ENCODE results near the gene NLGN4X. TPM values are rescaled to one million over a fixed set of nuclear protein-coding genes. Genes with fewer than 3 reads are reported as not detected.

The NLGN4X gene
- total and polyA plus RNA-seq, 4 donors = 0.24 to 5.0 (median 0.86) TPM

DNA sequence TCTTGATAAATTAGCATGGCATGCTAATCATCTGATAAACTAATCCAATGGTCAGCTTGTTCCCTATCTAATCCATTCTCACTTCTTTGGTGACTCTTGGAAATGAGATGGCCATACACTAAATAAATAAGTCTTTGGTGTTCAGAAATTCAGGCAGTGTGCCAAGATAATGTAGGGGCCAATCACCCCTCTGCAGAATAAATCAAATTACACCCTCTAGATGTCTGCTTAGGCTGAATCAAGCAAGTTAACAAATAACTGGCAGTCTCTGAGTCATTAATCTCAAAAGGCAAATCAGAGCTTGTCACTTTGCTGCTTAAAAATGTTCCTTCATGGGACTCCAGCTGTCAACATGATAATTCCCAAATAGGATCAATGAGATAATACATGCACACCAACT lies 97.4 kb downstream of the NLGN4X start:
- peaks cover 0 to 23% (median 0%) of the 10 kb centered on the region in 3 donors for H3K27me3 ChIP-seq (ENCODE audit: control insufficient read depth in 3 of 3, insufficient read depth in 3 of 3, low read length in 2 of 3)
- no peak overlapping the region for H3K4me3 ChIP-seq
- no peak for DNase-seq
- TF ChIP-seq, protein P1, sequence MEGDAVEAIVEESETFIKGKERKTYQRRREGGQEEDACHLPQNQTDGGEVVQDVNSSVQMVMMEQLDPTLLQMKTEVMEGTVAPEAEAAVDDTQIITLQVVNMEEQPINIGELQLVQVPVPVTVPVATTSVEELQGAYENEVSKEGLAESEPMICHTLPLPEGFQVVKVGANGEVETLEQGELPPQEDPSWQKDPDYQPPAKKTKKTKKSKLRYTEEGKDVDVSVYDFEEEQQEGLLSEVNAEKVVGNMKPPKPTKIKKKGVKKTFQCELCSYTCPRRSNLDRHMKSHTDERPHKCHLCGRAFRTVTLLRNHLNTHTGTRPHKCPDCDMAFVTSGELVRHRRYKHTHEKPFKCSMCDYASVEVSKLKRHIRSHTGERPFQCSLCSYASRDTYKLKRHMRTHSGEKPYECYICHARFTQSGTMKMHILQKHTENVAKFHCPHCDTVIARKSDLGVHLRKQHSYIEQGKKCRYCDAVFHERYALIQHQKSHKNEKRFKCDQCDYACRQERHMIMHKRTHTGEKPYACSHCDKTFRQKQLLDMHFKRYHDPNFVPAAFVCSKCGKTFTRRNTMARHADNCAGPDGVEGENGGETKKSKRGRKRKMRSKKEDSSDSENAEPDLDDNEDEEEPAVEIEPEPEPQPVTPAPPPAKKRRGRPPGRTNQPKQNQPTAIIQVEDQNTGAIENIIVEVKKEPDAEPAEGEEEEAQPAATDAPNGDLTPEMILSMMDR (IDR thresholded peaks at IDR 0.05; ENCODE audit: control extremely low read depth, extremely low read depth) = no peak
- H3K4me1 ChIP-seq (ENCODE audit: control insufficient read depth in 5 of 5, insufficient read depth in 5 of 5, low read length in 5 of 5) = no peaks in the 10 kb centered on the region
- no peak overlapping the region for H3K9ac ChIP-seq (ENCODE audit: insufficient read depth in 1 of 2, low read length in 2 of 2)
- ATAC-seq (ENCODE audit: insufficient read depth, low FRiP score) = no peak
- no peak overlapping the region for H3K27ac ChIP-seq (ENCODE audit: low read depth in 1 of 2, low read length in 1 of 2)
- H3K9me3 ChIP-seq (ENCODE audit: control insufficient read depth in 4 of 4, insufficient read depth in 3 of 4, low read length in 3 of 4) = peaks cover 0 to 2% (median under 1%) of the 10 kb centered on the region in 4 donors
- no peaks in the 10 kb centered on the region for H3K36me3 ChIP-seq (ENCODE audit: control insufficient read depth in 4 of 4, insufficient read depth in 4 of 4, low read length in 4 of 4)

DNA sequence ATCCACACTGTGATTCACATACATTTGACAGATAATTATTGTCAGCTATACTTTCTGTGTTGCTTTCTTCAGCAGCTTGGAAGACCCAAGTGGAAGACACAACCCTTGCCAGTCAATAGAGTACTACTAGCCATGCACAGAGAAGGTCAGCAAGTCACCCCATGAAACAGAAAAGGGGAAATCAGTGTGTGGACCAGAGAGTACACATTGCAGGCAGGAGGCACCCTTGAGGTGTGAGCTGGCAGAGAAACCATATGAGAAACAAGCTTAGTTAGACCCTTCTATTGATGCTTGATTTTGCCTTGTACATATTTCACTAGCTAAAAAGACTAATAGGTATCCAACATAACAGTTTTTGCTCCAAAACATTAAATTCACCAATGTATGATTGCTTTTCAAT lies 99.5 kb downstream of the NLGN4X start:
- ATAC-seq (ENCODE audit: insufficient read depth, low FRiP score) (no peak), DNase-seq (no peak)
- H3K9ac ChIP-seq (ENCODE audit: insufficient read depth in 1 of 2, low read length in 2 of 2) = no peak overlapping the region
- H3K27ac ChIP-seq (ENCODE audit: low read depth in 1 of 2, low read length in 1 of 2) = no peak overlapping the region
- H3K36me3 ChIP-seq (ENCODE audit: control insufficient read depth in 4 of 4, insufficient read depth in 4 of 4, low read length in 4 of 4) = no peaks in the 10 kb centered on the region
- TF ChIP-seq, protein P1 (IDR thresholded peaks at IDR 0.05; ENCODE audit: control extremely low read depth, extremely low read depth) = no peak
- H3K9me3 ChIP-seq (ENCODE audit: control insufficient read depth in 4 of 4, insufficient read depth in 3 of 4, low read length in 3 of 4) = peaks cover 0 to 2% (median 0%) of the 10 kb centered on the region in 4 donors
- no peak overlapping the region for H3K4me3 ChIP-seq
- H3K4me1 ChIP-seq (ENCODE audit: control insufficient read depth in 5 of 5, insufficient read depth in 5 of 5, low read length in 5 of 5) = no peaks in the 10 kb centered on the region
- H3K27me3 ChIP-seq (ENCODE audit: control insufficient read depth in 3 of 3, insufficient read depth in 3 of 3, low read length in 2 of 3) = peaks cover 0 to 22% (median 0%) of the 10 kb centered on the region in 3 donors

DNA sequence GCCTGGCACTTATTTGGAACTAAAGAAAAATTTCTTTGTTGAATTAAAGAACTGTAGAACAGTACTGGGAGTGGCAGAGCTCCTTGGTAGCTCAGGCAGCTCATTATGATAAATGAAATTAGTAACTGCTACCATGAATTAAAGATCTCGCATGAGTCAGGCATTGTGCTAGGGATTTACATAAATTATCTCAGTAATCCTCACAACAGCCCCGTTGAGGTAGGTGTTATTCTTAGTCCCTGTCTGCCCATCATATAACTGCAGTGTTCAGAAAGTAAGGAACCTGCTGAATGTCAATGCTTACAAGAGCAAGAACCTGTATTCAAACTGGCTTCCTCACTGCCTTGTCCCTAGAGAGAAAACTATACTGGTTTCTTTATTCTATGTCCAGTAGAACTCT lies 108.3 kb downstream of the NLGN4X start:
- Histone ChIP-seq H3K4me3 (no peak overlapping the region), H3K36me3 (ENCODE audit: control insufficient read depth in 4 of 4, insufficient read depth in 4 of 4, low read length in 4 of 4) (no peaks in the 10 kb centered on the region), H3K9me3 (ENCODE audit: control insufficient read depth in 4 of 4, insufficient read depth in 3 of 4, low read length in 3 of 4) (peaks cover 0 to 1% (median 0%) of the 10 kb centered on the region in 4 donors), H3K27me3 (ENCODE audit: control insufficient read depth in 3 of 3, insufficient read depth in 3 of 3, low read length in 2 of 3) (peaks cover 0 to 24% (median 9%) of the 10 kb centered on the region in 3 donors), H3K4me1 (ENCODE audit: control insufficient read depth in 5 of 5, insufficient read depth in 5 of 5, low read length in 5 of 5) (no peaks in the 10 kb centered on the region), H3K9ac (ENCODE audit: insufficient read depth in 1 of 2, low read length in 2 of 2) (no peak overlapping the region), H3K27ac (ENCODE audit: low read depth in 1 of 2, low read length in 1 of 2) (no peak overlapping the region)
- DNase-seq (no peak), ATAC-seq (ENCODE audit: insufficient read depth, low FRiP score) (no peak)
- TF ChIP-seq, protein P1 (IDR thresholded peaks at IDR 0.05; ENCODE audit: control extremely low read depth, extremely low read depth) = no peak
- WGBS, 2 donors = 58 to 60% methylated on average over 2 of the region's 2 CpGs

DNA sequence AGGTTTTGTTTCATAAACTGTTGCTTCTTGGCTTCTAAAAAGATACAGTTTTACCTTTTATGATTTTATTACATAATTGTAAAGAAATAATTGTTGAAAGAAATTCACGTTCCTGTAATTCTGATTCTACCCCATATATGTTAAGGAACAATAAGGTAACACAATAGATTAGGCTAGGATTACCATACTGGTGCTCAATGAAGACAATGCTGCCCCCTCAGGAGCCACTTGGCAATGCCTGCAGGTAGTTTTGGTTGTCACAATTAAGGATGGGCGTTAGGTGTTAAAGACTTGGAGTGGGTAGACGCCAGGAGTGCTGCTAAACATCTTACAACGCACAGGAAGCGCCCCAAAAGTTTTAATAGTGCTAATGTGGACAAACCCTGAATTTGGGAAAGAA lies 133.2 kb downstream of the NLGN4X start:
- H3K27ac ChIP-seq (ENCODE audit: low read depth in 1 of 2, low read length in 1 of 2) = no peak overlapping the region
- no peak overlapping the region for H3K4me3 ChIP-seq
- H3K9ac ChIP-seq (ENCODE audit: insufficient read depth in 1 of 2, low read length in 2 of 2) = no peak overlapping the region
- H3K27me3 ChIP-seq (ENCODE audit: control insufficient read depth in 3 of 3, insufficient read depth in 3 of 3, low read length in 2 of 3) = peaks cover 0 to 21% (median 0%) of the 10 kb centered on the region in 3 donors
- WGBS, 2 donors = 52% methylated on average over 5 of the region's 5 CpGs
- TF ChIP-seq, protein P1 (IDR thresholded peaks at IDR 0.05; ENCODE audit: control extremely low read depth, extremely low read depth) = no peak
- no peaks in the 10 kb centered on the region for H3K9me3 ChIP-seq (ENCODE audit: control insufficient read depth in 4 of 4, insufficient read depth in 3 of 4, low read length in 3 of 4)
- no peaks in the 10 kb centered on the region for H3K36me3 ChIP-seq (ENCODE audit: control insufficient read depth in 4 of 4, insufficient read depth in 4 of 4, low read length in 4 of 4)
- DNase-seq = no peak
- H3K4me1 ChIP-seq (ENCODE audit: control insufficient read depth in 5 of 5, insufficient read depth in 5 of 5, low read length in 5 of 5) = no peaks in the 10 kb centered on the region
- ATAC-seq (ENCODE audit: insufficient read depth, low FRiP score) = no peak
